Esophagus muscularis mucosa (tissue), 4 donors: Measurements from ENCODE around the gene CYP2F1. TPM values are rescaled to one million over a fixed set of nuclear protein-coding genes. Genes with fewer than 3 reads are reported as not detected.

Experiments
- DNase-seq: peaks from one replicate; pipeline ENCODE4 v3.0.0-alpha.2; 2017; ENCODE audit errors: extremely low spot score
- H3K27ac ChIP-seq, 4 donors: fragments of 200-600 bp; sonication (generic); replicated peaks in 1 of 4; 1 replicate in 3 of 4; 2 replicates in 1 of 4; pipeline ENCODE4 v1.5.1; 2016 to 2019; ENCODE audit warnings: mild to moderate bottlenecking in 1 of 4
- H3K27me3 ChIP-seq, 4 donors: fragments of 200-600 bp; sonication (generic); one replicate each; pipeline versions ENCODE4 v1.5.1 to v1.6.0; 2016 to 2019
- H3K36me3 ChIP-seq, 4 donors: fragments of 200-600 bp; sonication (generic); one replicate each; pipeline ENCODE4 v1.5.1; 2016 to 2019
- H3K4me1 ChIP-seq, 4 donors: fragments of 200-600 bp; sonication (generic); one replicate each; pipeline ENCODE4 v1.5.1; 2016 to 2019
- H3K4me3 ChIP-seq, 4 donors: fragments of 200-600 bp; sonication (generic); 1 replicate in 2 of 4; 2 replicates in 2 of 4; pipeline ENCODE4 v1.5.1; 2016 to 2019; ENCODE audit warnings: mild to moderate bottlenecking in 4 of 4, moderate library complexity in 1 of 4
- H3K9me3 ChIP-seq, 4 donors: fragments of 200-600 bp; sonication (generic); 1 replicate in 3 of 4; 2 replicates in 1 of 4; pipeline ENCODE4 v1.5.1; 2016 to 2019
- CTCF ChIP-seq, 3 experiments: fragments of 200-600 bp in 2 of 3; fragments of 450-650 bp in 1 of 3; sonication (generic) in 2 of 3; IDR thresholded peaks; one replicate each; pipeline ENCODE4 v1.5.1; 2017 to 2019; ENCODE audit warnings: antibody characterized with exemption in 3 of 3, mild to moderate bottlenecking in 2 of 3, moderate library complexity in 1 of 3
- EP300 ChIP-seq: sonication (generic); formaldehyde crosslinking; IDR thresholded peaks from one replicate; pipeline ENCODE4 v1.6.1; 2017; ENCODE audit warnings: antibody characterized with exemption
- POLR2A ChIP-seq: fragments of 450-650 bp; IDR thresholded peaks from one replicate; pipeline ENCODE4 v1.6.1; 2017; ENCODE audit warnings: antibody characterized with exemption, moderate library complexity, mild to moderate bottlenecking, low read depth
- POLR2AphosphoS5 ChIP-seq, 2 donors: sonication (generic); formaldehyde crosslinking; IDR thresholded peaks; one replicate each; pipeline ENCODE4 v1.6.1; 2017; ENCODE audit warnings: antibody characterized with exemption in 2 of 2
- WGBS: methylation state at CpG from one replicate; pipeline ENCODE4 v1.1.5; 2018; 5-methylcytosine and 5-hydroxymethylcytosine counted together
- intact Hi-C: fragments of 100-400 bp; cut with DNase I; formaldehyde crosslinking; loops from one replicate; pipeline ENCODE4 v1.15.1; 2023
- total RNA-seq, 4 donors: library from RNA; depleted of rRNA; stranded (reverse); fragments of >200 nt; gene quantifications; one replicate each; pipeline versions ENCODE4 v1.1.0 to v1.2.1, GENCODE V29; 2016

The CYP2F1 gene
- total RNA-seq, 4 donors from 2014 or later: not detected

GRCh38 chr19:41175801-41176777 lies 61.9 kb downstream of the CYP2F1 start:
- TF ChIP-seq CTCF (IDR thresholded peaks at IDR 0.05) (no peak), POLR2A (no peak), EP300 (no peak), POLR2AphosphoS5 (IDR thresholded peaks at IDR 0.05) (no peak)
- intact Hi-C loops: no loop called here
- Histone ChIP-seq H3K4me1 (peaks cover 0 to 9% (median 6%) of the 10 kb centered on the region in 4 donors), H3K27ac (no peak overlapping the region), H3K36me3 (no peaks in the 10 kb centered on the region), H3K4me3 (no peak overlapping the region), H3K27me3 (no peaks in the 10 kb centered on the region), H3K9me3 (no peaks in the 10 kb centered on the region)
- 37% methylated on average over 14 of the region's 14 CpGs for WGBS
- DNase-seq: no peak

Other genes starting within 250 kb of the CYP2F1 start
- not detected for gene CYP2A7, start 232.2 kb upstream of the CYP2F1 start, total RNA-seq
- gene CYP2B6, start 123.2 kb upstream of the CYP2F1 start, total RNA-seq: not detected
- not detected for gene CYP2A13, start 26.0 kb upstream of the CYP2F1 start, total RNA-seq
- 1 to 10 TPM; 1.7 to 3.0 (median 2.3) TPM for gene CYP2S1, start 78.8 kb downstream of the CYP2F1 start, total RNA-seq
- 100 to 1,000 TPM; 112 to 243 (median 172) TPM for gene AXL, start 104.8 kb downstream of the CYP2F1 start, total RNA-seq
- gene HNRNPUL1, start 149.9 kb downstream of the CYP2F1 start, total RNA-seq: 100 to 1,000 TPM; 148 to 207 (median 179) TPM
- gene CCDC97, start 195.7 kb downstream of the CYP2F1 start, total RNA-seq: 10 to 100 TPM; 11.6 to 21.2 (median 14.8) TPM
- 10 to 100 TPM; 29.8 to 52.4 (median 31.8) TPM for gene TGFB1, start 239.5 kb downstream of the CYP2F1 start, total RNA-seq
- gene B9D2, start 249.7 kb downstream of the CYP2F1 start, total RNA-seq: 1 to 10 TPM; 4.9 to 9.3 (median 6.9) TPM